ENCODE data around the gene CDC45.
"Not testable (repeated sequence)": the region's sequence is repeated elsewhere in the genome, so short reads cannot be mapped to it uniquely, and the experiment has no call there.

CDC45 gene

GRCh38 chr22:19517919-19518611 is 38.3 kb downstream of the CDC45 start:
- DNase-seq, result no peak

GRCh38 chr22:19518635-19519034 is 38.9 kb downstream of the CDC45 start:
- DNase-seq, result no peak

- no peak for DNase-seq
These were observed 39.6 kb downstream of the CDC45 start for GRCh38 chr22:19519041-19519926.

- DNase-seq, result no peak
These were observed 40.3 kb downstream of the CDC45 start for GRCh38 chr22:19520007-19520406.

- no peak for DNase-seq
These were observed 41.0 kb downstream of the CDC45 start for GRCh38 chr22:19520566-19521305.

GRCh38 chr22:19522190-19522880 is 42.6 kb downstream of the CDC45 start:
- no peak for DNase-seq

GRCh38 chr22:19522881-19523239 is 43.1 kb downstream of the CDC45 start:
- DNase-seq, result no peak

GRCh38 chr22:19523240-19524169 is 43.8 kb downstream of the CDC45 start:
- DNase-seq, result no peak

- DNase-seq, result no peak
These were observed 44.7 kb downstream of the CDC45 start, which contains the start of gene CLDN5 for GRCh38 chr22:19524170-19525115. TSS of gene CLDN5 (minus strand) at chr22:19524410. CDS start at chr22:19524255, 155 bp downstream.

- no peak for DNase-seq
These were observed 45.5 kb downstream of the CDC45 start for GRCh38 chr22:19525116-19525660.

GRCh38 chr22:19525666-19526065 is 45.9 kb downstream of the CDC45 start:
- no peak for DNase-seq

GRCh38 chr22:19526076-19526701 is 46.5 kb downstream of the CDC45 start:
- DNase-seq, result no peak

- DNase-seq, result no peak
These were observed 47.0 kb downstream of the CDC45 start for GRCh38 chr22:19526702-19527111.

- DNase-seq, result no peak
These were observed 47.6 kb downstream of the CDC45 start for GRCh38 chr22:19527321-19527721.

- DNase-seq, result no peak
These were observed 48.2 kb downstream of the CDC45 start for GRCh38 chr22:19527861-19528417.

- no peak for DNase-seq
These were observed 50.1 kb downstream of the CDC45 start for GRCh38 chr22:19529811-19530210.

GRCh38 chr22:19530751-19531150 is 51.0 kb downstream of the CDC45 start:
- DNase-seq, result no peak

- DNase-seq, result not testable (repeated sequence)
These were observed 51.6 kb downstream of the CDC45 start for GRCh38 chr22:19531327-19531726.

GRCh38 chr22:19533049-19533626 is 53.4 kb downstream of the CDC45 start:
- DNase-seq, result no peak

Data from activated CD4-positive, alpha-beta T cell treated with anti-CD3 and anti-CD28 coated beads, Interleukin-2, amount 50 U/mL, for 1 hour (primary cell).